ENCODE measurements around the gene OR1E2. TPM values are rescaled to one million over a fixed set of nuclear protein-coding genes. Genes with fewer than 3 reads are reported as not detected.

The OR1E2 gene
- total and polyA plus RNA-seq, 2 donors from 2014 or later = not detected

GRCh38 chr17:3389791-3390190 is 43.9 kb downstream of the OR1E2 start:
- Histone ChIP-seq H3K36me3 (ENCODE audit: control insufficient read depth in 2 of 3, insufficient read depth in 3 of 3, low read length in 3 of 3) (no peaks in the 10 kb centered on the region), H3K27ac (ENCODE audit: low read depth in 2 of 2, low read length in 2 of 2) (no peak overlapping the region), H3K9me3 (ENCODE audit: control insufficient read depth in 2 of 3, insufficient read depth in 1 of 3, low read length in 3 of 3) (peaks cover 0 to 3% (median 0%) of the 10 kb centered on the region in 3 donors), H3K4me3 (ENCODE audit: low read length in 3 of 3) (no peak overlapping the region), H3K27me3 (ENCODE audit: control insufficient read depth, insufficient read depth, low read length) (no peaks in the 10 kb centered on the region), H3K9ac (ENCODE audit: low read length in 3 of 3) (no peak overlapping the region), H3K4me1 (ENCODE audit: control insufficient read depth in 2 of 3, insufficient read depth in 2 of 3, low read depth in 1 of 3, low read length in 3 of 3) (no peaks in the 10 kb centered on the region)
- DNase-seq (no peak), FAIRE-seq (no peak)
- intact Hi-C loops (cut with DNase I) = no loop called here
- TF ChIP-seq CTCF (IDR thresholded peaks at IDR 0.05; ENCODE audit: borderline replicate concordance, extremely low read depth, insufficient read depth) = no peak

GRCh38 chr17:3385869-3386816 is 47.5 kb downstream of the OR1E2 start, which contains the start of gene OR3A2:
Gene OR3A2 (minus strand): TSS chr17:3386308.
- DNase-seq (peak in 3 of 5 donors; percentile 1 to 13 (median 4)), FAIRE-seq (no peak)
- Histone ChIP-seq H3K36me3 (ENCODE audit: control insufficient read depth in 2 of 3, insufficient read depth in 3 of 3, low read length in 3 of 3) (no peaks in the 10 kb centered on the region), H3K27me3 (ENCODE audit: control insufficient read depth, insufficient read depth, low read length) (no peaks in the 10 kb centered on the region), H3K9ac (ENCODE audit: low read length in 3 of 3) (no peak within 1 kb of the TSS), H3K4me3 (ENCODE audit: low read length in 3 of 3) (no peak within 1 kb of the TSS), H3K4me1 (ENCODE audit: control insufficient read depth in 2 of 3, insufficient read depth in 2 of 3, low read depth in 1 of 3, low read length in 3 of 3) (no peaks in the 10 kb centered on the region), H3K9me3 (ENCODE audit: control insufficient read depth in 2 of 3, insufficient read depth in 1 of 3, low read length in 3 of 3) (peaks cover 0 to under 1% (median 0%) of the 10 kb centered on the region in 3 donors), H3K27ac (ENCODE audit: low read depth in 2 of 2, low read length in 2 of 2) (no peak within 1 kb of the TSS)
- intact Hi-C loops (cut with DNase I) = no loop called here
- TF ChIP-seq CTCF (IDR thresholded peaks at IDR 0.05; ENCODE audit: borderline replicate concordance, extremely low read depth, insufficient read depth) = no peak

Other genes starting within 250 kb of the OR1E2 start
- gene OR1A2, start 236.3 kb downstream of the OR1E2 start, total RNA-seq = not detected
- not detected for gene OR1A2, start 236.3 kb downstream of the OR1E2 start, polyA plus RNA-seq (ENCODE audit: insufficient read depth, low read depth, low replicate concordance)
- not detected for gene OR1A1, start 226.2 kb downstream of the OR1E2 start, total RNA-seq
- not detected for gene OR1A1, start 226.2 kb downstream of the OR1E2 start, polyA plus RNA-seq (ENCODE audit: insufficient read depth, low read depth, low replicate concordance)
- not detected for gene OR3A1, start 135.5 kb downstream of the OR1E2 start, total RNA-seq
- gene OR3A1, start 135.5 kb downstream of the OR1E2 start, polyA plus RNA-seq (ENCODE audit: insufficient read depth, low read depth, low replicate concordance) = not detected
- 1.1 TPM for gene OR3A2, start 47.5 kb downstream of the OR1E2 start, total RNA-seq
- gene OR3A2, start 47.5 kb downstream of the OR1E2 start, polyA plus RNA-seq (ENCODE audit: insufficient read depth, low read depth, low replicate concordance) = not detected
- not detected for gene OR1E1, start 35.4 kb downstream of the OR1E2 start, total RNA-seq
- not detected for gene OR1E1, start 35.4 kb downstream of the OR1E2 start, polyA plus RNA-seq (ENCODE audit: insufficient read depth, low read depth, low replicate concordance)
- not detected for gene OR3A3, start 22.5 kb downstream of the OR1E2 start, total RNA-seq
- not detected for gene OR3A3, start 22.5 kb downstream of the OR1E2 start, polyA plus RNA-seq (ENCODE audit: insufficient read depth, low read depth, low replicate concordance)
- gene SPATA22, start 38.0 kb upstream of the OR1E2 start, total RNA-seq = 0.31 TPM
- not detected for gene SPATA22, start 38.0 kb upstream of the OR1E2 start, polyA plus RNA-seq (ENCODE audit: insufficient read depth, low read depth, low replicate concordance)
- gene ASPA, start 42.2 kb upstream of the OR1E2 start, total RNA-seq = 5.1 TPM
- 24.2 TPM for gene ASPA, start 42.2 kb upstream of the OR1E2 start, polyA plus RNA-seq (ENCODE audit: insufficient read depth, low read depth, low replicate concordance)
- 1.2 TPM for gene TRPV3, start 124.0 kb upstream of the OR1E2 start, total RNA-seq
- gene TRPV3, start 124.0 kb upstream of the OR1E2 start, polyA plus RNA-seq (ENCODE audit: insufficient read depth, low read depth, low replicate concordance) = 0.13 TPM
- gene TRPV1, start 175.6 kb upstream of the OR1E2 start, total RNA-seq = 4.2 TPM
- gene TRPV1, start 175.6 kb upstream of the OR1E2 start, polyA plus RNA-seq (ENCODE audit: insufficient read depth, low read depth, low replicate concordance) = 4.7 TPM
- gene SHPK, start 202.4 kb upstream of the OR1E2 start, total RNA-seq = 17.5 TPM
- 9.2 TPM for gene SHPK, start 202.4 kb upstream of the OR1E2 start, polyA plus RNA-seq (ENCODE audit: insufficient read depth, low read depth, low replicate concordance)
- gene CTNS, start 202.9 kb upstream of the OR1E2 start, total RNA-seq = 15.7 TPM
- 11.9 TPM for gene CTNS, start 202.9 kb upstream of the OR1E2 start, polyA plus RNA-seq (ENCODE audit: insufficient read depth, low read depth, low replicate concordance)
- gene TAX1BP3, start 234.7 kb upstream of the OR1E2 start, total RNA-seq = 158 TPM
- gene TAX1BP3, start 234.7 kb upstream of the OR1E2 start, polyA plus RNA-seq (ENCODE audit: insufficient read depth, low read depth, low replicate concordance) = 128 TPM
- 25.6 TPM for gene EMC6, start 235.0 kb upstream of the OR1E2 start, total RNA-seq
- gene EMC6, start 235.0 kb upstream of the OR1E2 start, polyA plus RNA-seq (ENCODE audit: insufficient read depth, low read depth, low replicate concordance) = 77.1 TPM